Measurements from ENCODE around the gene PEX5L.
A peak's percentile ranks its signal among the peaks of the same experiment; 100 is the strongest.

Gene PEX5L

DNA sequence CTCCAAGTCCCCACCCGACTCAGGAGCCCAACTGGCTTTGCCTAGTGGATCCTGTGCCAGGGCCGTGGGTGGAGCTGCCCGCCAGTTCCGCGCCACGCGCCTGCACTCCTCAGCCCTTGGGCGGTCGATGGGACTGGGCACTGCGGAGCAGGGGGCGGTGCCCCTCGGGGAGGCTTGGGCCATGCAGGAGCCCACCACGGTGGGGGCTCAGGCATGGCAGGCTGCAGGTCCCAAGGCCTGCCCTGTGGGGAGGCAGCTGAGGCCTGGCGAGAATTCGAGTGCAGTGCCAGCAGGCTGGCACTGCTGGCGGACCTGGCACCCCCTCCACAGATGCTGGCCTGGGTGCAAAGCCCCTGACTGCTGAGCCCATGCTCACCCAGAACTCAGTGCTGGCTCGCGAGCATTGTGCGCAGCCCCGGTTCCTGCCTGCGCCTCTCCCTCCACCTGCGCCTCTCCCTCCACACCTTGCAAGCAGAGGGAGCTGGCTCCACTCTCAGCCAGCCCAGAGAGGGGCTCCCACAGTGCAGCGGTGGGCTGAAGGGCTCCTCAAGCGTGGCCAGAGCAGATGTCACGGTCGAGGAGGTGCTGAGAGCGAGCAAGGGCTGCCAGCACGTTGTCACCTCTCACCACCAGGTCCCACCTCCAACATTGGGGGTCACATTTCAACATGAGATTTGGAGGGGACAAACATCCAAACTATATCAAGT is 261.2 kb downstream of the PEX5L start:
- DNase-seq (ENCODE audit: low read depth, low spot score): no peak

- no peak for DNase-seq (ENCODE audit: low read depth, low spot score)
These were observed 264.4 kb downstream of the PEX5L start for GRCh38 chr3:179772297-179772696.

- no peak for DNase-seq (ENCODE audit: low read depth, low spot score)
These were observed 264.9 kb downstream of the PEX5L start for GRCh38 chr3:179771797-179772196.

- no peak for DNase-seq (ENCODE audit: low read depth, low spot score)
These were observed 267.1 kb downstream of the PEX5L start for GRCh38 chr3:179769411-179770247.

DNA sequence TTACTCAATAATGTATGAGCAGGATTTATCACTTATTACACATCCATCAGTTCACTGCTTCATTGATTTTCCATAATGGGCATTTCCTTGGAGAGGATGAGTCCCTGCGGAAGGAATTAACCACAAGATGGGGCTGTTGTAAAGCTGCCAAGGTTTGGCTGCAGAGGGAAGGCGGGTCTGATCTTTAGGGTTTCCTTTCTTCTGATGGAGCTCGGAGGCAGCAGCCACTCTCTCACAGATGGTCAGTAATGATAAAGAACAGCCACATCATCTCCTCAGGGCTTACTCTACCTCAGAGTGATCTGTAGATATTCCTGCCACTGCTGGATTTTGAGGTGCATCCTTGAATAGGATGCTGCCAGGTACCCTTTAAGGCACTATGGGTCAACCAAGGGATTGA is 268.7 kb downstream of the PEX5L start:
- peak; percentile 46 for DNase-seq (ENCODE audit: low read depth, low spot score)

GRCh38 chr3:179766416-179767133 is 270.2 kb downstream of the PEX5L start:
- DNase-seq (ENCODE audit: low read depth, low spot score): no peak

DNA sequence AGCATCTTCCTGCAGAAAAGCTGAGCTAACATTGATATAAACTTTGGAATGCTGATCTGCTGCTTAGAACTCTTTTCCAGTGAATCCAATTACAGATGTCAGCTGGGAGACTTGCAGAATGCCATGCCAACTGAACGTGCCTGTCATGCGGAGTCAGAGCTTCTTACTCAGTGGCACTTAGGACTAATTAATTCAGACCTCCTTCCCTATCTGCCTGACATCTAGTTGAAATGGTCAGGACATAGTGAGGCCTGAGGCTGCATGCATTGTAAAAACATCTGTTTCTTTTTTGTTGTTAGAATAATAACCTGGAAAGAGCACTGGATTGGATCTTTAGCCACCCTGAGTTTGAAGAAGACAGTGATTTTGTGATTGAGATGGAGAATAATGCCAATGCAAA is 271.3 kb downstream of the PEX5L start:
- DNase-seq (ENCODE audit: low read depth, low spot score): no peak

DNA sequence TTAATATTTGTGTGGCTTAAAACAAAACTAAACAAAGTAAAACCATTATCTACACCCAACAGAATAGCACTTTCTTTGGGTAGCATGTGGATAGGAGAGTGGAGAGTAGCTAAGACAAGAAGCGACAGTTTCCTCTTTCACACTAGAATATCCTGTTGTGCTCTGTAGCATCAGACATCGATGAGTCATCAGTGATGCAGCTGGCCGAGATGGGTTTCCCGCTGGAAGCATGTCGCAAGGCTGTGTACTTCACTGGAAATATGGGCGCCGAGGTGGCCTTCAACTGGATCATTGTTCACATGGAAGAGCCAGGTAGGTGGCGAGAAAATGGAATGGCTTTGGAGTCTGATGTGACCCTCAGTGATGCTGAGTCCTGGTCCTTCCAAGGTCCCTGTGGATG is 275.8 kb downstream of the PEX5L start:
- peak; percentile 52 for DNase-seq (ENCODE audit: low read depth, low spot score)

DNA sequence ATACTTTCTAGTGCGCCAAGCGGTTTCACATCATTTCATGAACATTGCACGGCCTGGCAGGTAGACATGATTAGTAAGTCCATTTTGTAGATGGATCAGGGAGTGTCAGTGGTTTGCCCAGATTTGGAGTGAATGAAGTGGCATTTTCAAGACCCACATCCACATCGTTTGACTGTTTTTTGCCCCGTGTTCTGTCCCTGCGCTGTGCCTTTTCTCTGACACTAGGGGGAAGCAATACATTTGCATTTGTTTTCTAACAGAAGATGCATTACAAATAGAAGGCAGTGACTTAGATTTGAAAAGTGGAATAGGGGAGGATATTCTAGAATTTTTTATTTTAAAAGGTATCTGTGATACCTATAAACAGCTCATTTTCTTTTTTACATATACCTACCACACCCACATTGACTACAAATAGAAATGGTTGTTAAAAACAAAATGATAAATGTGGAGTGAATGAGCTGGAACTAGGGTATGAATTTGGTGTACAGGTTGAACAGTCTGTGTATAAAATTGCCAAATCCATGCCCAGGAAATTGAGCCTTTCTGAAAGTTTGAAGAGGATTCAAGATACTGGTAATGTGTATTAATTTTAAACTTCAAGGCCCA is 285.9 kb downstream of the PEX5L start:
- no peak for DNase-seq (ENCODE audit: low read depth, low spot score)

DNA sequence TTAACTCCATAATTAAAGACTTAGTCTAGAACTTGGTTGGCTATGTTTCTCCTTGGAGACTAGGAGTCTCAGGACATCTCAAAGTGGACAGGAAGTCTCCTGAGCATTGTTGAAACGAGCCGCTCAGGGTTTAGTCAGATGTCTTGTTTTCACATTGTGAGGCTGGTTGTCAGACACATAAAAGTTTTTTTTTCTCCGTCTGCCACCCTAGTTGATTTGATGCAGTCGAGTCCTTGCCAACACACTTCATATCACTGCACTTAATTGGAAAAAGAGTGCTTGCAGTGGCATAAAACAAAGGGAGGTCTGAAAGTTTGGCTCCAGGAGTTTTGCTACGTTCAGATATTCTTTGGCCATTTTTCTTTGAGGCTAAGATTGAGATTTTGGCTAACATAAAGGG is 291.0 kb downstream of the PEX5L start:
- DNase-seq (ENCODE audit: low read depth, low spot score): no peak

GRCh38 chr3:179745079-179745478 is 291.7 kb downstream of the PEX5L start:
- DNase-seq (ENCODE audit: low read depth, low spot score): no peak

Data from smooth muscle cell of the brain vasculature (primary cell).